Ascending aorta (tissue), 2 donors: Measurements from ENCODE around the gene CCNJ. TPM values are rescaled to one million over a fixed set of nuclear protein-coding genes. Genes with fewer than 3 reads are reported as not detected.
"Not testable (repeated sequence)": the region's sequence is repeated elsewhere in the genome, so short reads cannot be mapped to it uniquely, and the experiment has no call there.

Experiments
- DNase-seq, 2 donors: peaks; one replicate each; pipeline ENCODE4 v3.0.0-alpha.2; 2019; ENCODE audit warnings: low spot score in 2 of 2
- H3K27ac ChIP-seq, 2 donors: fragments of 200-600 bp; sonication (generic); one replicate each; pipeline ENCODE4 v1.5.1; 2016 to 2017; ENCODE audit warnings: mild to moderate bottlenecking in 1 of 2
- H3K27me3 ChIP-seq: fragments of 200-600 bp; sonication (generic); one replicate; pipeline ENCODE4 v1.5.1; 2017
- H3K36me3 ChIP-seq, 2 donors: fragments of 200-600 bp; sonication (generic); one replicate each; pipeline ENCODE4 v1.5.1; 2016
- H3K4me1 ChIP-seq, 2 donors: fragments of 200-600 bp; sonication (generic); one replicate each; pipeline ENCODE4 v1.5.1; 2016 to 2017; ENCODE audit warnings: mild to moderate bottlenecking in 1 of 2
- H3K4me3 ChIP-seq, 2 donors: fragments of 200-600 bp; sonication (generic); one replicate each; pipeline ENCODE4 v1.5.1; 2016 to 2017; ENCODE audit warnings: mild to moderate bottlenecking in 1 of 2
- H3K9me3 ChIP-seq, 2 donors: fragments of 200-600 bp; sonication (generic); one replicate each; pipeline ENCODE4 v1.5.1; 2016
- intact Hi-C: fragments of 100-400 bp; cut with DNase I; formaldehyde crosslinking; loops from one replicate; pipeline ENCODE4 v1.15.1; 2023
- total RNA-seq: library from RNA; depleted of rRNA; stranded (reverse); fragments of >200 nt; gene quantifications from one replicate; pipeline ENCODE4 v1.1.0, GENCODE V29; 2016
- TF ChIP-seq, protein P1 (sequence below), 3 experiments: fragments of 200-600 bp in 2 of 3; fragments of 450-650 bp in 1 of 3; sonication (generic) in 2 of 3; IDR thresholded peaks; one replicate each; pipeline ENCODE4 v1.5.1; 2016 to 2019; ENCODE audit warnings: antibody characterized with exemption in 3 of 3, mild to moderate bottlenecking in 1 of 3, moderate library complexity in 1 of 3

The CCNJ gene, protein sequence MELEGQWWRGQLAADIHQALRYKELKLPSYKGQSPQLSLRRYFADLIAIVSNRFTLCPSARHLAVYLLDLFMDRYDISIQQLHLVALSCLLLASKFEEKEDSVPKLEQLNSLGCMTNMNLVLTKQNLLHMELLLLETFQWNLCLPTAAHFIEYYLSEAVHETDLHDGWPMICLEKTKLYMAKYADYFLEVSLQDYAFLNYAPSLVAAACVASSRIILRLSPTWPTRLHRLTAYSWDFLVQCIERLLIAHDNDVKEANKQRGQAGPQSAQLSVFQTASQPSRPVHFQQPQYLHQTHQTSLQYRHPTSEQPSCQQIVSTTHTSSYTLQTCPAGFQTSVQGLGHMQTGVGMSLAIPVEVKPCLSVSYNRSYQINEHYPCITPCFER
- total RNA-seq, result 6.0 TPM

DNA sequence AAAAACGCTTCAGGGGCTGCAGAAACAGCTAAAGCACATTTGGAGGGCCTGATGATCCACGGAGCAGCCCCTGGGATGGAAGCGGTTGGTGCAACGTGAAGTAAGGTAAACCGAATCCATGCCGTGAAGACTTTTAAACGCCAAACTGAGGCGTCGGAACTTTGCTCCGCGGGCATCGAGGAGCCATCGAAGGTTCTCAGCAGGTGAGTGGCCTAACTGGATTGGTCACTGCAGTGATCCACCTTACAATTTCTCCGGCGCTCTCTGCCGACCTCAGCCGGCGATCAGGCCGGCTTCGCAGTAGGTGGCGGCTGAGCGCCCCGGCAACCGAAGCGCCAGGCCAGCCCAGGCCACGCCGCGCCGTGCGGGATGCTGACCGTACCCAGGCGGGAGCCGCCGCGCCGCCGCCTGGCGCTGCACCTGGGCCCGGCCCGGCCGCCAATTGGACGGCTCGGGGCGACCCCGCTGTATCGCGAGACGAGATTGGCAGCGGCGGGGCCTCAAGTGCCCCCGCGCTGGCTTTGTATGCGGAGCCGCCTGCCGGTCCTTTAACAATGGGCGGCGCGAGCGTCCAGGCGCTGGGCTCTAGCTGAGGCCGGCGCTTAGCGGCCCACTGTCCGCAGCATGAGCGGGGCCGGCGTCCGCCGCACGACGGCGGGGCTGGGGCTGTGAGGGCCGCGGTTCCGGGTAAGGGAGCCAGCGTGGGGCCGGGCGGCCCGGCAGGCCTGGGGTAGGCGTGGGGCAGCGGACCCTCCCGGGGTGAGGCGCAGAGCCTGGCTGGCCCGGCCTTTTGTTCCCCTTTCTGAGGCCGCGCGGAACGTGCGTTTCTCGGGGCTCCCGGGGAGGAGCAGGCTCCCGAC, at the start of gene CCNJ:
Gene CCNJ, plus strand, starts transcription at position 551 of the 860 bp plus-strand sequence. CDS start 811 bp downstream, outside the sequence.
- DNase-seq, result peak; percentile 61 to 93
- peak within 1 kb of the TSS; percentile 85 to 87 for H3K27ac ChIP-seq
- peak within 1 kb of the TSS; percentile 89 to 93 for H3K4me3 ChIP-seq
- H3K4me1 ChIP-seq, result peaks cover 2 to 3% of the 10 kb centered on the region in 2 donors
- intact Hi-C loops, result loop anchor here (1.0 to 5.0 kb wide), 5 partner anchors 48 to 348 kb away; partner anchors contain the start of gene CC2D2B
- no peaks in the 10 kb centered on the region for H3K36me3 ChIP-seq
- no peaks in the 10 kb centered on the region for H3K9me3 ChIP-seq
- no peaks in the 10 kb centered on the region for H3K27me3 ChIP-seq
- TF ChIP-seq, protein P1, sequence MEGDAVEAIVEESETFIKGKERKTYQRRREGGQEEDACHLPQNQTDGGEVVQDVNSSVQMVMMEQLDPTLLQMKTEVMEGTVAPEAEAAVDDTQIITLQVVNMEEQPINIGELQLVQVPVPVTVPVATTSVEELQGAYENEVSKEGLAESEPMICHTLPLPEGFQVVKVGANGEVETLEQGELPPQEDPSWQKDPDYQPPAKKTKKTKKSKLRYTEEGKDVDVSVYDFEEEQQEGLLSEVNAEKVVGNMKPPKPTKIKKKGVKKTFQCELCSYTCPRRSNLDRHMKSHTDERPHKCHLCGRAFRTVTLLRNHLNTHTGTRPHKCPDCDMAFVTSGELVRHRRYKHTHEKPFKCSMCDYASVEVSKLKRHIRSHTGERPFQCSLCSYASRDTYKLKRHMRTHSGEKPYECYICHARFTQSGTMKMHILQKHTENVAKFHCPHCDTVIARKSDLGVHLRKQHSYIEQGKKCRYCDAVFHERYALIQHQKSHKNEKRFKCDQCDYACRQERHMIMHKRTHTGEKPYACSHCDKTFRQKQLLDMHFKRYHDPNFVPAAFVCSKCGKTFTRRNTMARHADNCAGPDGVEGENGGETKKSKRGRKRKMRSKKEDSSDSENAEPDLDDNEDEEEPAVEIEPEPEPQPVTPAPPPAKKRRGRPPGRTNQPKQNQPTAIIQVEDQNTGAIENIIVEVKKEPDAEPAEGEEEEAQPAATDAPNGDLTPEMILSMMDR (IDR thresholded peaks at IDR 0.05), result peak in 2 of 3 experiments; percentile 18 to 19

DNA sequence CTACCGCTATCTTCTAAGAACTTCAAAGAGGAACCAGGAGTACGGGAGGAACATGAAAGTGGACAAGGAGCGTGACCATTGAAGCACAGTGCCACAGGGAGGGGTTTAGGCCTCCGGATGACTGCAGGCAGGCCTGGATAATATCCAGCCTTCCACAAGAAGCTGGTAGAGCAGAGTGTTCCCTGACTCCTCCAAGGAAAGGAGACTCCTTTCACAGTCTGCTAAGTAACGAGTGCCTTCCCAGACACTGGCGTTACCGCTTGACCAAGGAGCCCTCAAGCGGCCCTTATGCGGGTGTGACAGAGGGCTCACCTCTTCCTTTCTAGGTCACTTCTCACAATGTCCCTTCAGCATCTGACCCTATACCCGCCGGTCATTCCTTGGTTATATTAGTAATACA, 49.0 kb upstream of the CCNJ start:
- DNase-seq, H3K27ac ChIP-seq, H3K4me1 ChIP-seq, H3K27me3 ChIP-seq, intact Hi-C loops, H3K9me3 ChIP-seq, H3K4me3 ChIP-seq, H3K36me3 ChIP-seq: not testable (repeated sequence)

DNA sequence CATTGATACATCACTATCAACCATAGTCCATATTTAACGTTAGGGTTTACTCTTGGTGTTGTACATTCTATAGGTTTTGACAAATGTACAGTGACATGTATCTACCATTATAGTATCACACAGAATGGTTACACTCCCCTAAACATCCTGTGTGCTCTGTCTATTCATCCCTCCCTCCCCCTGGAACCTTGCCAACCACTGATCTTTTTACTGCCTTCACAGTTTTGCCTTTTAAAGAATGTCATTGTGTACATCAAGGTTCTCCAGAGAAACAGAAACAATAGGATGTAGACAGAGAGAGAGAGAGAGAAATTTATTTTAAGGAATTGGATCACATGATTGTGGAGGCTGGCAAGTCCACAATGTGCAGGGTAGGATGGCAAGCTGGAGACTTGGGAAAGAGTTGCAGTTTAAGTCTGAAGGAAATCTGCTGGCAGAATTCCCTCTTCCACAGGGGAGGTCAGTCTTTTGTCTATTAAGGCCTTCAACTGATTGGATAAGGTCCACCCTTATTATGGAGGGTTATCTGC, 45.1 kb upstream of the CCNJ start:
- H3K27ac ChIP-seq, result no peak overlapping the region
- intact Hi-C loops, result no loop called here
- TF ChIP-seq, protein P1 (IDR thresholded peaks at IDR 0.05), result no peak
- H3K4me3 ChIP-seq, result no peak overlapping the region
- H3K9me3 ChIP-seq, result no peaks in the 10 kb centered on the region
- no peaks in the 10 kb centered on the region for H3K4me1 ChIP-seq
- no peaks in the 10 kb centered on the region for H3K36me3 ChIP-seq
- DNase-seq, result no peak
- H3K27me3 ChIP-seq, result no peaks in the 10 kb centered on the region

DNA sequence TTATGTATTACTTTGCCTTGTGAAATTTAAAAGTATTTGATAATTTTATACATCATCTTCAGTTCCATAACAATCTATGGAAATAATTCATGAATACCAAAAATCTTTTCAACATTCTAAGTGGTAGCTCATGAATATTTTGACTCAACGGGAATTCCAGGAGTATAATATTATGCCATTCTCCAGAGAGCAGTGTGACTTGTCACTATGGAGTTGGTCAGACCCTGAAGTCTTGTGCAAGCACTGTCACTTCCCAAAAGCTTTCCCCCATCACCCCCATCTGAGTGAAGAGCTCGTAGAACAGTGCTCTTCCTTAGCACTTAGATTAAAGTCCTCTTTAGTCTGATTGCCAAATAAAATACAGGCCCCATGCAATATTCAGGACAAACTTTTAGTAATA, 29.4 kb upstream of the CCNJ start:
- Histone ChIP-seq H3K27ac (no peak overlapping the region), H3K36me3 (no peaks in the 10 kb centered on the region), H3K9me3 (no peaks in the 10 kb centered on the region), H3K4me1 (no peaks in the 10 kb centered on the region), H3K27me3 (no peaks in the 10 kb centered on the region), H3K4me3 (no peak overlapping the region)
- intact Hi-C loops, result no loop called here
- TF ChIP-seq, protein P1 (IDR thresholded peaks at IDR 0.05), result no peak
- no peak for DNase-seq

DNA sequence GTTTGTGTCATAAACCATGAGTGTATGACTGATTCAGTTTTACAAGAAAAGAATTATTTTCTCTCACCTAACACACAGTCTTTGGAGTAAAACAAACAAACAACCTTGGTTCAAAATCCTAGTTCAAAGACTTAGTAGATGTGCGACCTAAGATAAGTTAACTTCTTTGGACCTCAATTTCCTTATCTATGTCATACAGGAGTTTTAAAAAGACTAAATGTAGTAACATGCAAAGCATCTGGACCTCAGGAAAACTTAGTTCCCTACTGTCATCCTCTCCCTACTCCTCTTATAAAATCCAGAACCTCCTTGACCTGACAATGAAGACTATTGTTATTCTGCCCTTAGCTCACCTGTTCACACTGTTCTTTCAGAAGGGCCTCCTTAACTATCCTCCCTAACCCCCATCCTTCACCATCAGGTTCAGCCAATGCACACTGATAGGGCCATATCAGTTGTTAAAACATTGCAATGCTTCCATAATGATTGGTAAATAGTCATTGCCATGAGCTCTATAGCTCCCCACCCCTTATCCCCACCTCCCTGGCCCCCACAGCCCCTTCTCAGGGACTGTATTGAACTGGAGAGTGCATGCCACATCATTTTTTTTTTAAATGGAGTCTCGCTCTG, 28.8 kb upstream of the CCNJ start:
- H3K9me3 ChIP-seq, result no peaks in the 10 kb centered on the region
- no peak overlapping the region for H3K27ac ChIP-seq
- no peaks in the 10 kb centered on the region for H3K36me3 ChIP-seq
- no peak for DNase-seq
- TF ChIP-seq, protein P1 (IDR thresholded peaks at IDR 0.05), result no peak
- no peaks in the 10 kb centered on the region for H3K27me3 ChIP-seq
- H3K4me1 ChIP-seq, result no peaks in the 10 kb centered on the region
- intact Hi-C loops, result no loop called here
- H3K4me3 ChIP-seq, result no peak overlapping the region
